Osteocyte (in vitro differentiated cells): ENCODE results near the gene CSPG5. TPM values are rescaled to one million over a fixed set of nuclear protein-coding genes. Genes with fewer than 3 reads are reported as not detected.

ENCODE experiments used
- DNase-seq: peaks from one replicate; pipeline ENCODE4 v3.0.0; 2021; ENCODE audit warnings: mixed read lengths; ENCODE audit not compliant: unreplicated experiment; ENCODE audit errors: extremely low spot score
- H3K27ac Mint-ChIP-seq: one replicate; pipeline ENCODE4 v1.8.0; 2021; ENCODE audit warnings: mild to moderate bottlenecking, mixed read lengths; ENCODE audit not compliant: unreplicated experiment
- H3K27me3 Mint-ChIP-seq: one replicate; pipeline ENCODE4 v1.8.0; 2021; ENCODE audit warnings: mixed read lengths; ENCODE audit not compliant: unreplicated experiment
- H3K36me3 Mint-ChIP-seq: one replicate; pipeline ENCODE4 v1.8.0; 2021; ENCODE audit warnings: mixed read lengths; ENCODE audit not compliant: unreplicated experiment
- H3K4me1 Mint-ChIP-seq: one replicate; pipeline ENCODE4 v1.8.0; 2021; ENCODE audit warnings: mixed read lengths; ENCODE audit not compliant: unreplicated experiment
- H3K4me3 Mint-ChIP-seq: one replicate; pipeline ENCODE4 v1.8.0; 2021; ENCODE audit warnings: mild to moderate bottlenecking, moderate library complexity, mixed read lengths; ENCODE audit not compliant: unreplicated experiment
- H3K9me3 Mint-ChIP-seq: one replicate; pipeline ENCODE4 v1.8.0; 2021; ENCODE audit warnings: mixed read lengths; ENCODE audit not compliant: unreplicated experiment
- total RNA-seq: library from RNA; stranded (reverse); gene quantifications from 2 replicates; pipeline ENCODE4 v1.2.1, GENCODE V29; 2021
- TF ChIP-seq, protein P1 (sequence below): fragments of 200-600 bp; sonication (generic); IDR thresholded peaks from 2 replicates; pipeline ENCODE4 v1.5.0; 2021; ENCODE audit warnings: antibody characterized with exemption, mild to moderate bottlenecking, moderate library complexity

The CSPG5 gene
- total RNA-seq, 1 donor from 2014 or later = 0.59 TPM

DNA sequence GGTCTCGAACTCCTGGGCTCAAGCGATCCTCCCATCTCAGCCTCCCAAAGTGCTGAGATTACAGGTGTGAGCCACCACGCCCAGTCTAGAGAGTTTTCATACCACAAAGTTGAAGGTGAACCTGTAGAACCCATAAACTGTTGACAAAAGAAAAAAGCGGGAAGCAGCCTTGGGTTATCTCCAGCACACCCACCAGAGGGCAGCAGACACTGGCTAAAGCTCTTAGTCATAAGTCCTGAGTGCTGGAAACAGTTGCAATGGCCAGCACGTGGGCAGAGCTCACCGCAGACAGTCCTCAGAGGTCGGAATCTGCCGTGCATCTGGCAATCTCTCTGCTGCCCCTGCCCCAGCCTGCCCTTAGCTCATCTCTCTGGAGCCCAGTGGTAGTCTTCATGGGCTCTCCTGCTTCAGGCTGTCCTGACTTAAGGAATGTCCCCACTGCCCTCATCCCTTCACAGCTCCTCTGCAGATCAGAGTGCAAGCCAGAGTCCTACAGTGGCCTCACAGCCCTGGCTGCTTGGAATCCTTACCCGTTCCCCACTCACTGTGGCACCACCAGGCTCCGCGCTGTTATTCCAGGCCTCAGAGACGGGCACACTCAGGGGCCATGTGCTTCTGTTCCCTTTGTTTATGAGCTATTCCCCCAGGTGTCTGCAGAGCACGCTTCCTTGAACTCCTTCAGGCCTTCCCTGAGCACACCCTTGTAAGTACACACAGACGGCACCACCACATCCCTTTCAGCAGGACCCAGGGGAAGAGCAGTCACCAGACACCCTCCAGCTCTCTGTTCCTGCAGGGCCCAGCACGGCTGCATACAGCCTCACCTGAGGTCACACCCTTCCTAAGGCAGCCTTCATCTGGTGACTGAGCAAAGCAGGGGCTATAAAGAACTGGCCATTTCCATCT is 56.3 kb downstream of the CSPG5 start:
- H3K9me3 Mint-ChIP-seq = no peaks in the 10 kb centered on the region
- no peak overlapping the region for H3K4me3 Mint-ChIP-seq
- peaks cover 6% of the 10 kb centered on the region for H3K4me1 Mint-ChIP-seq
- TF ChIP-seq, protein P1, sequence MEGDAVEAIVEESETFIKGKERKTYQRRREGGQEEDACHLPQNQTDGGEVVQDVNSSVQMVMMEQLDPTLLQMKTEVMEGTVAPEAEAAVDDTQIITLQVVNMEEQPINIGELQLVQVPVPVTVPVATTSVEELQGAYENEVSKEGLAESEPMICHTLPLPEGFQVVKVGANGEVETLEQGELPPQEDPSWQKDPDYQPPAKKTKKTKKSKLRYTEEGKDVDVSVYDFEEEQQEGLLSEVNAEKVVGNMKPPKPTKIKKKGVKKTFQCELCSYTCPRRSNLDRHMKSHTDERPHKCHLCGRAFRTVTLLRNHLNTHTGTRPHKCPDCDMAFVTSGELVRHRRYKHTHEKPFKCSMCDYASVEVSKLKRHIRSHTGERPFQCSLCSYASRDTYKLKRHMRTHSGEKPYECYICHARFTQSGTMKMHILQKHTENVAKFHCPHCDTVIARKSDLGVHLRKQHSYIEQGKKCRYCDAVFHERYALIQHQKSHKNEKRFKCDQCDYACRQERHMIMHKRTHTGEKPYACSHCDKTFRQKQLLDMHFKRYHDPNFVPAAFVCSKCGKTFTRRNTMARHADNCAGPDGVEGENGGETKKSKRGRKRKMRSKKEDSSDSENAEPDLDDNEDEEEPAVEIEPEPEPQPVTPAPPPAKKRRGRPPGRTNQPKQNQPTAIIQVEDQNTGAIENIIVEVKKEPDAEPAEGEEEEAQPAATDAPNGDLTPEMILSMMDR = peak; percentile 93
- H3K27me3 Mint-ChIP-seq = no peaks in the 10 kb centered on the region
- DNase-seq = peak; percentile 91
- no peak overlapping the region for H3K27ac Mint-ChIP-seq
- H3K36me3 Mint-ChIP-seq = no peaks in the 10 kb centered on the region

DNA sequence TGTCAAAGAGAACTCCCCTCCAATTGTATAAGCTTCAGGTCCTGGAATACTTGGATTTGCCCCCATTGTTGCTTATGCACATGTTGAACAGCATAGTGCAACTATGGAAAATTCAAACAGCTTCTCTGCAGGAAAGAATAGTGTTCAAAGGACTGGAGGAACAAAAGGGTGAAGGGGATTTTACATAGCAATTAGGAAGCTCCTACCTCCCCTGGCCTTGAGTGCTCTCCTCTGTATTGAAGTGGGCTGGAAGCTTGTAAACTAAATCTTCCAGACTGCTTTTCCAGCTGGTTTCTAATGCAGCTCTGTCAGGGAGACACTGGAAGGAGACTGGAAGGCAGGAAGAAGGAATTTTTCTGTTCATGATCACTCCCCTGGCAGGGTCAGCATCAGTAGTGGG is 57.9 kb downstream of the CSPG5 start:
- no peak overlapping the region for H3K4me3 Mint-ChIP-seq
- H3K36me3 Mint-ChIP-seq = no peaks in the 10 kb centered on the region
- no peaks in the 10 kb centered on the region for H3K9me3 Mint-ChIP-seq
- H3K27me3 Mint-ChIP-seq = peaks cover 2% of the 10 kb centered on the region
- TF ChIP-seq, protein P1 = no peak
- peaks cover 9% of the 10 kb centered on the region for H3K4me1 Mint-ChIP-seq
- DNase-seq = no peak
- no peak overlapping the region for H3K27ac Mint-ChIP-seq

DNA sequence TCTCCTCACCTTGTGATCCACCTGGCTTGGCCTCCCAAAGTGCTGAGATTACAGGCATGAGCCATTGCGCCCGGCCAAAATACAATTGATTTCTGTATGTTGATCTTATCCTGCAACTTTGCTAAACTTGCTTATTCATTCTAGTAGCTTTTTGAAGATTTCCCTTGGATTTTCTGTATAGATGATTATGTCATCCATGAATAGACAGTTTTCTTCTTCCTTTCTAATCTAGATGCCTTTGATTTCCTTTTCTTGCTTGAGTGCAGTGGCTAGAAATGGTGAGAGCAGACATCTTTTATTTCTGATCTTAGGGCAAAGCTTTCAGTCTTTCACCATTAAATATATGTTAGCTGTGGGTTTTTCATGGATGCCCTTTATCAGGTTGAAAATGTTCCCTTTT is 60.7 kb downstream of the CSPG5 start:
- H3K4me1 Mint-ChIP-seq = peaks cover 14% of the 10 kb centered on the region
- H3K4me3 Mint-ChIP-seq = no peak overlapping the region
- H3K27ac Mint-ChIP-seq = no peak overlapping the region
- peaks cover 2% of the 10 kb centered on the region for H3K27me3 Mint-ChIP-seq
- TF ChIP-seq, protein P1 = no peak
- H3K9me3 Mint-ChIP-seq = no peaks in the 10 kb centered on the region
- DNase-seq = no peak
- H3K36me3 Mint-ChIP-seq = no peaks in the 10 kb centered on the region

DNA sequence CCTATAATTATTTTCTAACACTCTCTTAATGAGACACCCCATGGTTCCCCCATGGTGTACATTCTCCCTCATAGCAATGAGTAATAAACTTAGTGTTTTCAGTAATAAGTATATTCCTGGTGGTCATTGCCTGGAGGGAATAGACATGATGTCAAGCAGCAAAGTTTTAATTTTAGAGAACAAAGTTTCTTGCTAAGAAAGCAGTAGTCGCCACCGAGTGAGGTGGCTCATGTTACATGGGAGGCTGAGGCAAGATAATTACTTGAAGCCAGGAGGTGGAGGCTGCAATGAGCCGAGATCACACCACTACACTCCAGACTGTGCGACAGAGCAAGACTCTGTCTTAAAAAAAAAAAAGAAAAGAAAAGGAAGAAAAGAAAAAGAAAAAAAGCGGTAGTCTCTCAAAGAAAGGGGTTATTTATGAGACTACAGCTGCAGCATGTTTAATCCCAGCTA is 62.8 kb downstream of the CSPG5 start:
- Mint-ChIP-seq H3K4me1 (peaks cover 19% of the 10 kb centered on the region), H3K36me3 (no peaks in the 10 kb centered on the region), H3K4me3 (no peak overlapping the region), H3K9me3 (no peaks in the 10 kb centered on the region), H3K27me3 (peaks cover 2% of the 10 kb centered on the region), H3K27ac (no peak overlapping the region)
- no peak for DNase-seq
- TF ChIP-seq, protein P1 = no peak

DNA sequence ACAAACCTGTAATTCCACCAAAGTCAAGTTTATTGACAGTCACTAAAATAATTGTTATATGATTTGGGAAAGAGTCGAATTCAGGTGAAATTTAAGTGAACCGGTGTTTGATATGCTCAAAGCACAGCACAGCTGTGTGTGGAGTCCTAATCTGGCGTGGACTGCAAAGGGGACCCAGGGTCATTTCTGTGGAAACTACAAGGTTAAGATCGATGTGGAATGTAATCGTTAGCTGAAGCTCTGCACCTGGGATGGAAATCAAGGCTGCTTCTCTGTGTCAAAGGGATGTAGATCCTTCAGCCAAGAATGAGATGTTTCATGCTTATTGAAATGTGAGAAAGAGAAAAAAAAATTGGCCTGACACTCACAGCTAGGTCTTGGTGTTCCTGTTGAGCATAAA is 63.6 kb downstream of the CSPG5 start:
- no peak for DNase-seq
- Mint-ChIP-seq H3K4me1 (peaks cover 19% of the 10 kb centered on the region), H3K9me3 (no peaks in the 10 kb centered on the region), H3K36me3 (peaks cover under 1% of the 10 kb centered on the region), H3K27me3 (peaks cover 2% of the 10 kb centered on the region), H3K27ac (peak overlapping the region; percentile 65), H3K4me3 (peak overlapping the region; percentile 53)
- TF ChIP-seq, protein P1 = no peak
